HG03139 (cell line): ENCODE measurements around the gene PRKCH.
"Not testable (repeated sequence)": the region's sequence is repeated elsewhere in the genome, so short reads cannot be mapped to it uniquely, and the experiment has no call there.

ENCODE experiments used
- ATAC-seq: cut with Tn5 transposase; IDR thresholded peaks from one replicate; pipeline ENCODE4 v1.9.1; 2021; ENCODE audit not compliant: unreplicated experiment

The PRKCH gene

GRCh38 chr14:61451891-61452400 lies 130.6 kb downstream of the PRKCH start:
- ATAC-seq = no peak

GRCh38 chr14:61452452-61452851 lies 131.1 kb downstream of the PRKCH start:
- no peak for ATAC-seq

GRCh38 chr14:61453103-61453767 lies 131.9 kb downstream of the PRKCH start:
- ATAC-seq = no peak

- ATAC-seq = no peak
These were observed 133.2 kb downstream of the PRKCH start for GRCh38 chr14:61454545-61454944.

- no peak for ATAC-seq
These were observed 134.0 kb downstream of the PRKCH start for GRCh38 chr14:61455351-61455750.

GRCh38 chr14:61456720-61457119 lies 135.3 kb downstream of the PRKCH start:
- peak; percentile 80 for ATAC-seq

GRCh38 chr14:61458766-61459165 lies 137.4 kb downstream of the PRKCH start:
- no peak for ATAC-seq

- no peak for ATAC-seq
These were observed 137.8 kb downstream of the PRKCH start for GRCh38 chr14:61459229-61459628.

GRCh38 chr14:61460063-61460462 lies 138.7 kb downstream of the PRKCH start:
- ATAC-seq = no peak

GRCh38 chr14:61460718-61461611 lies 139.6 kb downstream of the PRKCH start:
- ATAC-seq = no peak

- no peak for ATAC-seq
These were observed 140.5 kb downstream of the PRKCH start for GRCh38 chr14:61461808-61462275.

GRCh38 chr14:61462566-61463193 lies 141.3 kb downstream of the PRKCH start:
- ATAC-seq = no peak

GRCh38 chr14:61463664-61464285 lies 142.4 kb downstream of the PRKCH start:
- no peak for ATAC-seq

GRCh38 chr14:61464539-61465320 lies 143.4 kb downstream of the PRKCH start:
- ATAC-seq = not testable (repeated sequence)

- no peak for ATAC-seq
These were observed 145.0 kb downstream of the PRKCH start for GRCh38 chr14:61466249-61466904.

- no peak for ATAC-seq
These were observed 145.5 kb downstream of the PRKCH start for GRCh38 chr14:61466905-61467280.

- no peak for ATAC-seq
These were observed 145.9 kb downstream of the PRKCH start for GRCh38 chr14:61467296-61467695.

- no peak for ATAC-seq
These were observed 146.9 kb downstream of the PRKCH start for GRCh38 chr14:61468063-61468825.

- no peak for ATAC-seq
These were observed 148.4 kb downstream of the PRKCH start for GRCh38 chr14:61469781-61470180.
